ENCODE results near the gene ACVR2B.
A peak's percentile ranks its signal among the peaks of the same experiment; 100 is the strongest.
"Not testable (repeated sequence)": the region's sequence is repeated elsewhere in the genome, so short reads cannot be mapped to it uniquely, and the experiment has no call there.

ACVR2B gene

DNA sequence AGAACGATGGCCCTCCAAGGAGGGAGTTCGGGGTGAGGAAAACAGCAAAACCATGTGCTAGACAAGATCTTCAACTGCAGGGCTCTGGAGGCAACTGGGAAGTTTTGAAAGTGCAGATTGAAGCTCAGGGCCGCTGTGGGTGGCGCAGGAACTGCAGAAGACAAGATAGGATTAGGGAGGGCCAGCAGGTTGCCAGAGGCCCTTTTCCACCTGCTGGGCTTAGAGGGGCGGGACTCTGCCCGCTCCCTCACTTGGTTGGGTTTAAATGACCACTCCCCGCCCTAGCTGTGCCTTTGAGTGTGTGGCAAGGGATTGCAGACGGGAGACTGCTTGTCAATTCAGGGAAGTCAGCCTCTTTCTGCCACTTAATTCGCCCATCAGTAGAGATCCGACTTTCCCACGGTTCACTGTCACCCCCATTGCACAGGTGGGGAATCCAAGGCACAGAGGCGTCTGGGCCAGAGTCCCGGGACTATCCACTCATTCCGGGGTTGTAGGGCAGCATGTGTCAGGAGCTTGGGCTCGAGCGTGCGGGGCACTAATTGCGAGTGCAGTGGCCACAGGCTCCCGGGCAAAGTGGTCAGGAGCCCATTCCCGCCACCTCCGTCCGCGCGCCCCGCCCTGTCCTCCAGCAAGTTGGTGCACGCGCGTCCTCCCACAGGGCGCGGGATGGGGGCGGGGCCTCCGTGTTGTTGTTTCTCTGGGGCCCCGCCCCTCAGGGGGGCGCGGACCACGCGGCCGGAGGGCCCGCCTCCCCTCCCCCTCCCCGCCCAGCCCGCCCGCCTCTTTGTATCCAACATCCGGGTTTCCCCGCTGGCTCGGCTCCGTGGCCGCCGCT is at the start of gene ACVR2B:
Gene ACVR2B (plus strand): TSS at position 816 of the 838 bp plus-strand sequence. CDS start 433 bp downstream, outside the sequence.
- DNase-seq: peak; percentile 80 to 82

- no peak for DNase-seq
Measured at GRCh38 chr3:38404286-38404685, 49.4 kb upstream of the ACVR2B start.

DNA sequence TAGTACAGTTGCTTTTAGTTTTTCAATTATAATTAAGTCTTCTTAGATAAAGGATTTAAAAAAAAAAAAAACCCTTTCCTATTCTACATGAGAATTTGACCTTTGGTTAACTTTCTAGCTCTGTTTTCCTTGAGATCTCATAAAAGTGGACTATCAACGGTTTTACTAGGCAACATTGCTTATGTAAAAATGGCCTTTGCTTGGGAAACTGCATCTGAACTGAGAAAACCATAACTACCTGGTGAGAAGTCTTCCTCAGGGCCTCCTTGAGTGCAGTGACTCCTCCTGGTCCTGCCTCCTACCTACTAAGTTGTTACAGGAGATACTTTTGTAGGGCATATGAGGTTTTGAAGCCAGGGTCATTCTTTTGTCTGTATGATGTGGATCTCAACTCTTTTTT is 42.1 kb upstream of the ACVR2B start:
- DNase-seq: no peak

GRCh38 chr3:38420758-38421157 is 32.9 kb upstream of the ACVR2B start:
- not testable (repeated sequence) for DNase-seq

- no peak for DNase-seq
Measured at GRCh38 chr3:38421679-38422336, 31.9 kb upstream of the ACVR2B start.

DNA sequence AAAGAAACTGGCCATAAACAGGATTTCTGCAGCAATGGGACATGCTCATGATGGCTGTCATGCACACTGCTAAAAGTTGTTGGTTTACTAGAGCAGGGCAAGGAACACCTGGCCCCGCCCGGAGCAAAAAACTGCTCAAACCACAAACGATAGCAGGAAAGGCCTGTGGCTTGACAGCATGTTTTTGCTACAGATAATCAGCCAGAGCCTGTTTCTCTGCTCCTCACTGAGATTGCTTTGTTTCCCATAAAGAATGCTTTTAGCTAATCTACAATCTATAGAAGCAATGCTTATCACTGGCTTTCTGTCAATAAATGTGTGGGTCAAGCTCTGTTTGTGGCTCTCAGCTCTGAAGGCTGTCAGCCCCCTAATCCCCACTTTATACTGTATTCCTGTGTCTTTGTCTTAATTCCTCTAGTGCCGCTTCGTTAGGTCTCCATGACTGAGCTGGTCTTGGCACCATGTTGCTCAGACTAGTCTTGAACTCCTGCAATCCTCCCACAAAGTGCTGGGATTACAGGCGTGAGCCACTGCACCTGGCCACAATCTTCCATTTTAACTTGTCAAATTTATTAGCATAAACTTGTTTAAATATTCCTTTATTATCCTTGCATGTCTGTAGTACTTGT is 26.8 kb upstream of the ACVR2B start:
- DNase-seq: not testable (repeated sequence)

DNA sequence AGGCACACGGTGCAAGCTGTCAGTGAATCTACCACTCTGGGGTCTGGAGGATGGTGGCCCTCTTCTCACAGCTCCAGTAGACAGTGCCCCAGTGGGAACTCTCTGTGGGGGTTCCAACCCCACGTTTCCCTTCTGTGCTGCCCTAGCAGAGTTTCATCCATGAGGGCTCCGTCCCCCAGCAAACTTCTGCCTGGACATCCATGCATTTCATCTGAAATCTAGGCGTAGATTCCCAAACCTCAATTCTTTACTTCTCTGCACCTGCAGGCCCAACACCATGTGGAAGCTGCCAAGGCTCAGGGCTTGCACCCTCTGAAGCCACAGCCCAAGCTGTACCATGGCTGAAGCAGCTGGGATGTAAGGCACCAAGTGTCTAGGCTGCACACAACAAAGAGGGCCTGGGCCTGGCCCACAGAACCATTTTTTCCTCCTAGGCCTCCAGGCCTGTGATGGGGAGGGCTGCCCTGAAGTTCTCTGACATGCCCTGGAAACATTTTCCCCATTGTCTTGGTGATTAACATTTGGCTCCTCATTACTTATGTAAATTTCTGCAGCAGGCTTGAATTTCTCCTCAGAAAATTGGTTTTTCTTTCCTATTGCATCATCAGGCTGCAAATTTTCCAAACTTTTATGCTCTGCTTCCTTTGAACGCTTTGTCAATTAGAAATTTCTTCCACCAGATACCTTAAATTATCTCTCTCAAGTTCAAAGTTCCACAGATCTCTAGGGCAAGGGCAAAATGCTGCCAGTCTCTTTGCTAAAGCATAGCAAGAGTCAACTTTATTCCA is 20.6 kb upstream of the ACVR2B start:
- DNase-seq: not testable (repeated sequence)

- not testable (repeated sequence) for DNase-seq
Measured at GRCh38 chr3:38433661-38434060, 20.0 kb upstream of the ACVR2B start.

DNA sequence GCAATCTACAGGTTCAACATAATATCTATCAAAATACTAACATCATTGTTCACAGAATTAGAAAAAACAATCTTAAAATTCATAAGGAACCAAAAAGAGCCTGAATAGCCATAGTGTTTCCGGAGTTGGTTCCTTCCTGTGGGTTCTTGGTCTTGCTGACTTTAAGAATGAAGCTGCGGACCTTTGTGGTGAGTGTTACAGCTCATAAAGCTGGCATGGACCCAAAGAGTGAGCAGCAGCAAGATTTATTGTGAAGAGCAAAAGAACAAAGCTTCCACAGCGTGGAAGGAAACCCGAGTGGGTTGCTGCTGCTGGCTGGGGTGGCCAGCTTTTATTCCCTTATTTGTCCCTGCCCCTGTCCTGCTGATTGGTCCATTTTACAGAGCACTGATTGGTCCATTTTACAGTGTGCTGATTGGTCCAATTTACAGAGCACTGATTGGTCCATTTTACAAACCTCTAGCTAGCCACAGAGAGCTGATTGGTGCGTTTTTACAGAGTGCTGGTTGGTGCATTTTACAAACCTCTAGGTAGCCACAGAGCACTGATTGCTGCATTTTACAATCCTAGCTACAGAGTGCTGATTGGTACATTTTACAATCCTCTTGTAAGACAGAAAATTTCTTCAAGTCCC is 15.1 kb upstream of the ACVR2B start:
- not testable (repeated sequence) for DNase-seq

- DNase-seq: not testable (repeated sequence)
Measured at GRCh38 chr3:38443205-38443604, 10.5 kb upstream of the ACVR2B start.

DNA sequence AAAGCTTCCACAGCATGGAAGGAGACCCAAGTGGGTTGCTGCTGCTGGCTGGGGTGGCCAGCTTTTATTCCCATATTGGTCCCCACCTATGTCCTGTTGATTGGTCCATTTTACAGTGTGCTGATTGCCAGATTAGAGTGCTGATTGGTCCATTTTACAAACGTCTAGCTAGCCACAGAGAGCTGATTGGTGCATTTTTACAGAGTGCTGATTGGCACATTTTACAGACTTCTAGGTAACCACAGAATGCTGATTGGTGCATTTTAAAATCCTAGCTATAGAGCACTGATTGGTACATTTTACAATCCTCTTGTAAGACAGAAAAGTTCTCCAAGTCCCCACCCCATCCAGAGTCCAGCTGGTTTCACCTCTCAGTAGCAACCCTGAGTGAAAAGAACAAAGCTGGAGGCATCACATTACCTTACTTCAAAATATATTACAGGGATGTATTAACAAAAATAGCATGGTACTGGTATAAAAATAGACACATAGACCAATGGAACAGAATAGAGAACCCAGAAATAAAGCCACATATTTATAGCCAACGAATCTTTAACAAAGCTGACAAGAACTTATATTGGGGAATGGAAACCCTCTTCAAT is 7.5 kb upstream of the ACVR2B start:
- no peak for DNase-seq

GRCh38 chr3:38446812-38447211 is 6.9 kb upstream of the ACVR2B start:
- no peak for DNase-seq

GRCh38 chr3:38450853-38451252 is 2.8 kb upstream of the ACVR2B start:
- DNase-seq: no peak

DNA sequence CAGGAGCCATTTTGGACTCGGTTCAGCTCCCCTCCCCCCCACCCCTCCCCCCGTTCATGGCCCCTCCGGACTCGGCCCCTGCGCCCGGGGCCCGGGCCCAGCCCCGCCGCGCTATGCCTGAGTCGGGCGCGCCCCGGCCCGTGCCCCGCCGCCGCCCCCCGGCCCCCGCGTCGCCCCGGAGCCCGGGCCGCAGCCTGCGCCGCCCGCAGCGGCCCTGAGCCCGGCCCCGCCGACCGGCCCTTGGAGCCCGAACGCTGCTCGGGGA is 155 bp downstream of the ACVR2B start:
- no peak for DNase-seq

DNA sequence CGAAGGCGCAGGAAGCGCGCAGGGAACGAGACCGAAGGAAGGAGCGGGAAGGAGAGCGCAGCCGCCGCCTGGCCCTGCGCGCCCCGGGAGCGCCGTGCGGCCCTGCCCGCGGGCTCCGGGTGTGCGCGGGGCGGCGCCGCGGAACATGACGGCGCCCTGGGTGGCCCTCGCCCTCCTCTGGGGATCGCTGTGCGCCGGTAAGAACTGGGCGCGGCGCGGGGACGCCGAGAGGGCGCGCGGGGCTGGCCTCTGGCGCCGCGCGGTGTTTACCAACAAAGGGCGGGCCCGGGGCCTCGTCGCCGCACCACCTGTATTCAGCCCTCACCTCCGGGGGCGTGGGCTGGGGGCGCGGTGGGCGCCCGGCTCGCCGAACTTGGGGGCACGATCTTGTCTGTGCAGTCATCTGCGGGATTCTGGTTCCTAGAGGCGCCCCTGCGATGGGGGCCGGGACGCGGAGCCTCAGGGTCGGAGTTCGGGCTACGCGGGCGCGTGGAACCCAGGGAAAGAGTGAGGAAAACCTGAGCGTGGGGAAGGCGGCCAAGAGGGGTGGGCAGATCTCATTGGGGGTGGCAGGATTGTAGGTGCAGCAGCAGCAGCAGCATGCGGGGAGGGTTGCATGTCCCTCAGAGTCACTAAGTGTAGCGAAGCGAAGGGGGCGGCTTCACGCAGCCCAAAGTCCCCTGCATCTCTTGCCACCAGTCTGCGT is 641 bp downstream of the ACVR2B start:
- peak; percentile 58 to 59 for DNase-seq

DNA sequence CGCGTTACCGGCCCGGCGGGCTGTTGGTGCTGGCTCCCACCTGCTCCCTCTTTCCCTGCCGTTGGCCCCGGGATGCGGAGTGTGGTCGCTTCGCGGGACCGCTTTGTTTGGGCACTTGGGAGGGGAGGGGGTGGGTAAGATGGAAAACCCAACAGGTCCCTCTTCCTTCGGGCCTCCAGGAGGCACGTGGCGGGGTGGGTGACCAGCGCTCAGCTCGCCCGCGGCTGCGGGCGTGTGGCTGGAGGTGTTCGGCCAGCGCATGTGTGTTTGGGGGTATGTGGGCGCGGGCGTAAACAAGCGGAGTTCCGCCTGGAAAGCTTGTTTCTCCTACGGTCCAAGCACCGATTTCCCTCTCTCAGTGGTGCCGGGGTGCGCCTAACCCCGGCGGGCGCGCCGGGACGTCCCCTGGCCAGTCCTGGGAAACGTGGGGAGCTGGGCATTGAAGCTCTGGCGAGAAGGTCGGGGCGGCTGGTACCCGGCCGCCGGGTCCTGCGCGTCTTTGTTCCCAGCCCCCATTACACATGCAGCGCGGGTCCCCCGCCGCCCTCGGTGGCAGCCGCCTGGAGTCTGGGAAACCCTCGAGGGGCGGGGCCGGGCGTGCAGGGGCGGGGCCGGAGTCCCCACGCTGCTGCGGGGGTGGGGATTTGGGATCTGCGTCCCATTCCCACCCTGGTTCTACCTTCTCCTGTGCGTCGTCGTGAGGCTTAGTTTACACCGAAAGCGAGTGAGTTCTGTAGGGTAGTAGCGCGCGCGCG is 1.4 kb downstream of the ACVR2B start:
- peak; percentile 64 to 66 for DNase-seq

- DNase-seq: no peak
Measured at GRCh38 chr3:38455639-38456430, 2.1 kb downstream of the ACVR2B start.

GRCh38 chr3:38457111-38458003 is 3.7 kb downstream of the ACVR2B start:
- DNase-seq: no peak
